Activated T-cell treated with anti-CD3 and anti-CD28 coated beads, Interleukin-2, amount 50 U/mL, for 48 hours (primary cell): ENCODE data around the gene TLR9.

Experiments used
- DNase-seq, 2 experiments: peaks; one replicate each; pipeline ENCODE4 v3.0.0-alpha.2; 2020

Gene TLR9

GRCh38 chr3:52247409-52248164 lies 22.1 kb upstream of the TLR9 start:
- DNase-seq, result peak; percentile 25 to 26

GRCh38 chr3:52246728-52247408 lies 21.4 kb upstream of the TLR9 start:
- DNase-seq, result peak; percentile 47 to 54

DNA sequence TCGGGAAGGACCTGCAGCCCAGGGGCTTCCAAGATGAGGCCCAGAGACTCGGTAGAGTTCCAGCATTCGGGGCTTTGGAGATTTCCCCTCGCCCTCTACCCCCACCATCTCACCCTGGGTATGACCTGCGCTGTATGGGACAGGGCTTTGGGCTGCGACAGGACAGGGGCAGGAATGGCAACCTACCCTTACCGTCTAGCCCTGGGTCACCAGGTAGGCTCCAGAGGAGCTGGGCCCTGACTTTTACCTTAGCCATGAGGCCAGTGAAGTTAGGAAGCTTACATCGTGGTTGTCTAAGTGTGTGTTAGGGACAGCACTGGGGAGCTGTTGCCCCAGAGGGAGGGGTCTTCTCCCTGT lies 20.8 kb upstream of the TLR9 start:
- no peak for DNase-seq

- peak; percentile 73 to 74 for DNase-seq
Measured at GRCh38 chr3:52245322-52246263, 20.1 kb upstream of the TLR9 start, which contains the start of gene PPM1M. TSS of gene PPM1M (plus strand) at chr3:52245759. CDS start at chr3:52245825, 66 bp downstream.

GRCh38 chr3:52243791-52244628 lies 18.6 kb upstream of the TLR9 start:
- DNase-seq, result peak; percentile 76 to 78

DNA sequence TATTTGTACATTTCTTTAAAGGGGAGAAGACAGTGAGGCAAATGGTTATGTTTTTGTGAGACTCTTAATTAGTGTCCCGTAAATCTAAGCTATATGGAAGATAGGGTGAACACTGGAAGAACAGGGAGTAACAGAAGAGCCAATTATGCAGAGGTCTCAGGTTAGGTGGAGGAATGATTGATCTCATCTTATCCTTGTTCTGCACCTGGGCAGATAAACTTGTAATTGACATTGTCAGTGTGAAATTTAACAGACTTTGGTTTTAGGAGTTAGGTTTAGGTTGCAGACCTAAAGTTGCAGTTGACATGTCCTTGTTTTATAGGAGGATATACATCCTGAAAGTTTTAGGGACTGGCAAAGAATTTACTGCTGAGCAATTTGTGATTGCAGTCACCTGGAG lies 16.6 kb upstream of the TLR9 start:
- DNase-seq, result no peak

DNA sequence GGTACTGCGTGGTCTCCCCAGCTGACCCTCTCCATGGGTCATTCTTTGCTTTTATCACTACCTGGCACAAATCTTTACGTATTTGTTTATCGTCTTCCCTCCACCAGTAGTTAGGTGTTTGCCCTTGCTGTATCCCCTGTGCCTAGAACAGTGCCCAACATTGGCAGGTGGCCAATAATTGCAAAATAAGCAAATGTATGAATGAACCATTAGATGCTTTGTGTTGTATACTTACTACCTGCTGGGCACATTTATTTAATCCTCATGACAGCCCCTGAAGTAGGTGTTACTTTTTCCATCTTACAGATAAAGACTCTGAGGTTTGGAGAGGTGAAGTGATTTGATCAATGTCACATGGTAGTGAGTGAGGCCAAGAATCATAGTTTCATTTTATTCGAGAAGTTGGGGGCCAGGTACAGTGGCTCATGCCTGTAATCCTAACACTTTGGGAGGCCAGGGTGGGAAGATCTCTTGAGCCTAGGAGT lies 15.5 kb upstream of the TLR9 start:
- no peak for DNase-seq

GRCh38 chr3:52240059-52240885 lies 14.8 kb upstream of the TLR9 start:
- DNase-seq, result peak; percentile 72 to 75

DNA sequence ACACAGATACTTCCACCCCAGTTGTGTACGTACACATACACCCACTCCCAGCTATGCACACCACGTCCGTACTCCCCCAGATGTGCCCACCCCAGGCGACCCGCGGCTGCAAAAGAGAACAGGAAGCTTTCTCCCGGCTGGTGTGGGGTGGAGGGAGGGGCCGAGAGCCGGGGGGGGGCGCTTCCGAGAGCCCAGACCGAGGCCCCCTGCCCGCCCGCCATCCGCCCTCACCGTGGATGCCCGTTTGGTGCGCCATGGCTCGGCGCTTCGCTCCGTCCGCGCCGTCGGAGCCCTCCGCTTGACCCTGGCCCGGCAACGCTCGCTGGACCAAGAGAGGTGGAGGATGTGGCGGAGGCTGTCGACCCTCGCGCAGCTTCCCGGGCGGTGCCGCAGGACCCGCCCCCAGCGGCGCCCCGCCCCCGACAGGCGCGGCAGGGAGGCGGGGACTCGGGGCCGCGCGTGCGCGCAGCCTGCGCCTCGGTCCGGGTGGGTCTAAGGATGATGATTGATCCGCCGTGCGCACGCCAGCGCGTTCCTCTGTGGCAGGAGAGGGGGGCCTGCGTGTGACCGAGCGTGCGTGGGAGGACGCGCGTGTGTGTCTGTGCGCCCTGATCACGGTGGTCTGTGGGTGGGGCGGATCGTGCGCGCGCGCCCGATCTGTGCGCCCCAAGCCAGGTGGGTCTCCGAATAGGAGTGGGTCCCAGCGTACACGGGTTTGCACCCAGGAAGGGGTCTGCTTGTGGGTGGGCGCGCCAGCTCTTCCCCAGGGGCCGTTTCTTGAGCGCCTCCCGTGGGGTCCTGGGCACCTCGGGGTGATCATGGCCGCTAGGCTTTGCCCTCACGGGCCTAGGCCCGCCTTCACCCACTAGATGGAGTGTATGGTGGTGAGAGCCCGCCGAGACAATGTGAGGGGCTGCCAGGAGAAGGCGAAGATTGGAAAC lies 13.6 kb upstream of the TLR9 start, which contains the start of gene TWF2:
TWF2 (minus strand) TSS at position 398 of the 941 bp plus-strand sequence; CDS start at position 256, 142 bp downstream.
- DNase-seq, result peak; percentile 90 to 91

GRCh38 chr3:52238193-52238760 lies 12.8 kb upstream of the TLR9 start:
- no peak for DNase-seq

DNA sequence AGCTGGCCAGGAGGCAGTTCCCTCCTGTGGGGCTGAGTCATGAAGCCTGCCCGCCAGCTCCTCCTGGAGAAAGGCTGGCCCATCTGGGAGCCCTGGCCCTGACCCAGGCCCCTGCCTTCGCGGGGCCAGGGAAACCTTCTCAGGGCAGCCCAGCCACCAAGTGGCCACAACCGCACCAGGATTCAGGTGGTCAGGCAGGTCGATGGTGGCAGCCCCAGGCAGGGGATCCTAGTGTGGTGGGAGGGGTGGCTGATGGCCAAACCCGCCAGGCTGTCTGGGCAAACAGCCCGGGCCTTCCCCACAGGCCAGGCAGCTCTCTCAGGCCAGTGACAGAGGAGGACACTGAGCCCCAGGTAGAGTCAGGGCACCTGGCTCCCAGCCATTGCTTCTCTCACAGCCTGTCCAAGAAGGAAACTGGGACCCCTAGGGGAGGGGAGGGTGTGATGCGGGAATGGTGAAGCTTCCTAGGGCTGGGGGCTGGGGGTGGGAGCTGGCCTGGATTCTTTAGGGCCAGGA lies 12.3 kb upstream of the TLR9 start:
- DNase-seq, result no peak

DNA sequence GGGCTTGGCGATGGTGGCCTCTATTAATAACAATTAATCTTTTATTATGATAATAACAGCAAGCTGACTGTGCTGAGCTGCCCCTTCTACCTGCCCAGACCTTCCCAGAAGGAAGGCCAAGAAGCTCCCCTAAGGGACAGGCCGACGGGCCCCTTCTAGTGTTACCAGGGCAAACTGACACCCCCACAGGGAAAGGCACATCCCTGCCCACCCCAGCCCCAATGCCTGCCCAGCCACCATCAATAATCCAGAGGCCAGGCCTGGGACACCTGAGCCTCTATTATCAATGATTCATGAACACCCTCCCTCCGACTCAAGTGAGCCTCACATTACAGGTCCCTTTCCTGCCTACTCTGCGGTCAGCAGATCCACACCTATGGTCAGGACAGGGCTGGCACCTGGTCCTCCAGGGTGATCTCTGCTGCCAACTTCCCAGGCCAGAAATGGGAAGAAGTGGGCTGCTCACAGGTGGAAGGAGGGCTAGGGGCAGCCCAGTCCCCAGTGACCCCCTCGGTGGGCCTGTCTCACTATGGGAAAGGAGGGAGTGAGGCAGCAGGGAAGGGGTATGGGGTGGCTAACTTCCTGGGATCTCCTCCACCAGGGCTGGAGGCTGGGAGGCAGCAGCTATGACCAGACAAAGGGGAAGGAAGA lies 11.7 kb upstream of the TLR9 start:
- DNase-seq, result no peak

DNA sequence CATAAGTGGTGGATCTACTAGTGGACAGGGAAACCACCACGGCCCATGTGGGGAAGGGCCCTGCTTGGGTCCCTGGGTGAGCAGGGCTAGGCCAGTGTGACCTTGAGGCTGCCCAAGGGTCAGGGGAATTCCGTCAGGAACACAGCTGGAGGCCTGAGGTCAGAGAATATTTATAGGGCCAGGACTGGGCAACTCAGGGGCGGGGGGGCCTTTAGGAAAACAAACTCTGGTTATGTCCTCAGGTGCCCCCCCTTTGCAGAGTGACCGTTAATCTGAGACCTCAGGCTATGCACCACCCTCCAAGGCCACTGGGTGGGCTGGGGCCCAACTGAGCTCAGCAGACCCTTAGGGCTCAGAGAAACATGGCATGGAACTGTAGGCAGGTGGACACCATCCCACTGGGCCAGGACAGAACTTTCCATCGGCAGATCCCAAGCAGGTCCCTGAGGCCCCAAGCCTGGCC lies 11.0 kb upstream of the TLR9 start:
- DNase-seq, result no peak

DNA sequence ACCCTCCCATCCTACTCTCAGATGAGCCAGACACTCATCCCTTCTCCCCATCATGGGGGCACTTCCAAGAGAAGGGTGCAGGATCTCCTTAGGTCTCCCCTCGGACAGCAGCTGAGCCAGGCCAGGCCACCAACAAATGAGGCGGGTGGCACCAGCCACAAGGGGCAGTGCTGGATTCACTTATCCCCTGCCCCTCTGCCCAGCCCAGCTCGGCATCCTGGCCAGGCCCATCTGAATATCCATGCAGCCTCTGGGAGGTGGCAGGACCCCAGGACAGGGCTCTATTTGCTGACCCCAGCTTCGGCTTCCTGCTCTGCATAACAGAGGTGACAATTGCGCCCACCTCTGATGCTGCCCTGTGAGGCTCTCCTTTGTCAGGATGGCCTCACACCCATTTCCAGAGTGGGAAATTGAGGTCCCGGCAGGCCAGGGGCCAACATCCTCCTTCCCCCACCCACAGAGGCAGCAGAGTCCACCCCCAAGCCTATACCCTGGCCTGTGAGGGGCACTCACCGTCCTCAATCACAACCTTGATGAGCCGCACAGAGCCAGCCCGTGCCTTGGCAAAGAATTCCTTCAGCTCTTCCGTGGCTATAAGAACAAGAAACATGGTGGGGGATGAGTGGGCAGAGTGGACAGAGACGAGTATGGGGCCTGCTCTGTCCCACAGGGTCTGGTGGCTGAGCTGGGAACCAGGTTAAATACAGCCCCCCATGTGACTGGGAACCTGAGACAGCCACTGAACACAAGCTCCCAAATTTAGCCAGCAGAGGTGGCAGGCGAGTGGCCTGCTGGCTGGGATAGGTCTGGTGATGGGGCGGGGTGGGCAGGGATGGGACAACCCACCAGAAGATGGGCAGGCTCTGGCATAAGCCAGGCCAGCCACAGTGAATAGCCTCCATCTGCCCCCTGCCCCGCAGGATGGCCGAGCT lies 9.3 kb upstream of the TLR9 start:
- DNase-seq, result no peak

- no peak for DNase-seq
Measured at GRCh38 chr3:52233968-52234367, 8.5 kb upstream of the TLR9 start.

GRCh38 chr3:52233108-52233591 lies 7.7 kb upstream of the TLR9 start:
- no peak for DNase-seq
